GM19193 (cell line): Measurements from ENCODE around the gene OR5L2.

Experiments
- POLR2A ChIP-seq: IDR thresholded peaks from 4 replicates; pipeline ENCODE4 v1.6.1; 2011; ENCODE audit not compliant: insufficient read depth, insufficient read length; ENCODE audit errors: extremely low read depth

OR5L2 gene

GRCh38 chr11:55826919-55827318 is at the start of gene OR5L2:
Gene OR5L2 (plus strand): TSS chr11:55827219. CDS start chr11:55827219, 0 bp downstream.
- TF ChIP-seq POLR2A = no peak

- no peak for TF ChIP-seq POLR2A
Measured at GRCh38 chr11:55791606-55792005, 35.4 kb upstream of the OR5L2 start.

- no peak for TF ChIP-seq POLR2A
Measured at GRCh38 chr11:55793321-55793720, 33.7 kb upstream of the OR5L2 start.

- TF ChIP-seq POLR2A = no peak
Measured at GRCh38 chr11:55795256-55795655, 31.8 kb upstream of the OR5L2 start, which contains the start of gene OR5D14. Gene OR5D14 (plus strand): TSS chr11:55795556. CDS start chr11:55795556, 0 bp downstream.

GRCh38 chr11:55806248-55806647 is 20.8 kb upstream of the OR5L2 start:
- no peak for TF ChIP-seq POLR2A

- TF ChIP-seq POLR2A = no peak
Measured at GRCh38 chr11:55811067-55811466, 16.0 kb upstream of the OR5L2 start, which contains the start of gene OR5L1. Gene OR5L1 (plus strand): TSS chr11:55811367. CDS start chr11:55811467, 100 bp downstream.

GRCh38 chr11:55819330-55819729 is 7.7 kb upstream of the OR5L2 start, which contains the start of gene OR5D18:
Gene OR5D18 (plus strand): TSS chr11:55819630. CDS start chr11:55819630, 0 bp downstream.
- no peak for TF ChIP-seq POLR2A

GRCh38 chr11:55838452-55838851 is 11.4 kb downstream of the OR5L2 start, which contains the start of gene OR5D16:
Gene OR5D16 (plus strand): TSS chr11:55838752. CDS start chr11:55838752, 0 bp downstream.
- no peak for TF ChIP-seq POLR2A

- TF ChIP-seq POLR2A = no peak
Measured at GRCh38 chr11:55847453-55847852, 20.4 kb downstream of the OR5L2 start.

- no peak for TF ChIP-seq POLR2A
Measured at GRCh38 chr11:55849037-55849436, 22.0 kb downstream of the OR5L2 start.

- TF ChIP-seq POLR2A = no peak
Measured at GRCh38 chr11:55852141-55852540, 25.1 kb downstream of the OR5L2 start.

GRCh38 chr11:55854704-55855103 is 27.7 kb downstream of the OR5L2 start:
- TF ChIP-seq POLR2A = no peak
